HEK293 (cell line): ENCODE measurements around the gene NR1H2.

ENCODE experiments used
- CTCF ChIA-PET: fragments of 350-600 bp; formaldehyde crosslinking; extraction: SDS; loops from one replicate; lab custom pipeline; 2021; ENCODE audit warnings: antibody characterized with exemption; lab: Yijun Ruan, JAX
- POLR2A ChIA-PET: fragments of 300-600 bp; formaldehyde crosslinking; extraction: SDS; loops from one replicate; lab custom pipeline; 2020; ENCODE audit warnings: antibody characterized with exemption, inconsistent platforms; lab: Yijun Ruan, JAX
- H3K27ac ChIP-seq: fragments of 200-500 bp; sonication (Bioruptor generic); 2 replicates; pipeline ENCODE4 v1.5.1; 2014; ENCODE audit warnings: low read depth, low read length, control low read depth, inconsistent platforms; ENCODE audit errors: extremely low read depth
- H3K36me3 ChIP-seq, 2 experiments: fragments of 200-500 bp in 1 of 2; sonication (Bioruptor generic) in 1 of 2; 1 replicate in 1 of 2; 2 replicates in 1 of 2; pipeline ENCODE4 v1.5.1; 2014 to 2017; ENCODE audit warnings: inconsistent platforms in 2 of 2, low read length in 2 of 2; ENCODE audit not compliant: control insufficient read depth in 2 of 2, insufficient read depth in 1 of 2
- H3K4me1 ChIP-seq: fragments of 200-500 bp; sonication (Bioruptor generic); 2 replicates; pipeline ENCODE4 v1.5.1; 2014; ENCODE audit warnings: mild to moderate bottlenecking, low read length, inconsistent platforms; ENCODE audit not compliant: control insufficient read depth, insufficient read depth
- H3K4me3 ChIP-seq: 2 replicates; pipeline ENCODE4 v1.5.1; 2011; ENCODE audit warnings: low read depth, mild to moderate bottlenecking, control low read depth, low read length, moderate library complexity
- H3K9me3 ChIP-seq: fragments of 200-500 bp; sonication (Bioruptor generic); 2 replicates; pipeline ENCODE4 v1.5.1; 2014; ENCODE audit warnings: low read depth, low read length, inconsistent platforms; ENCODE audit not compliant: control insufficient read depth, insufficient read depth
- KLF1 ChIP-seq: fragments of 450-650 bp; formaldehyde crosslinking; IDR thresholded peaks from 2 replicates; pipeline ENCODE4 v1.5.1; 2016; ENCODE audit warnings: missing biosample characterization, missing genetic modification characterization
- SCRT2 ChIP-seq: fragments of 450-650 bp; formaldehyde crosslinking; IDR thresholded peaks from 2 replicates; pipeline ENCODE4 v1.5.1; 2016; ENCODE audit warnings: missing biosample characterization, missing genetic modification characterization
- SP2 ChIP-seq: fragments of 450-650 bp; formaldehyde crosslinking; IDR thresholded peaks from 2 replicates; pipeline ENCODE4 v1.5.1; 2016; ENCODE audit warnings: missing biosample characterization, missing genetic modification characterization
- TCF7L2 ChIP-seq: IDR thresholded peaks from 2 replicates; pipeline ENCODE4 v1.6.1; 2011; ENCODE audit warnings: low read depth, mild to moderate bottlenecking, inconsistent platforms, low read length, moderate library complexity, borderline replicate concordance
- ZFHX2 ChIP-seq: fragments of 450-650 bp; formaldehyde crosslinking; conservative IDR thresholded peaks from 2 replicates; pipeline ENCODE4 v1.5.1; 2016; ENCODE audit warnings: missing biosample characterization, missing genetic modification characterization
- ZFP69B ChIP-seq: fragments of 450-650 bp; formaldehyde crosslinking; IDR thresholded peaks from 2 replicates; pipeline ENCODE4 v1.5.1; 2016; ENCODE audit warnings: missing biosample characterization, missing genetic modification characterization
- ZNF10 ChIP-seq: fragments of 450-650 bp; formaldehyde crosslinking; IDR thresholded peaks from 2 replicates; pipeline ENCODE4 v1.5.1; 2017; ENCODE audit warnings: missing biosample characterization, missing genetic modification characterization
- ZNF2 ChIP-seq: fragments of 450-650 bp; formaldehyde crosslinking; IDR thresholded peaks from 2 replicates; pipeline ENCODE4 v1.5.1; 2016; ENCODE audit warnings: missing biosample characterization, missing genetic modification characterization
- ZNF214 ChIP-seq: fragments of 450-650 bp; formaldehyde crosslinking; IDR thresholded peaks from 2 replicates; pipeline ENCODE4 v1.5.1; 2017; ENCODE audit warnings: missing biosample characterization, mild to moderate bottlenecking, missing genetic modification characterization, borderline replicate concordance
- ZSCAN23 ChIP-seq: fragments of 450-650 bp; formaldehyde crosslinking; IDR thresholded peaks from 2 replicates; pipeline ENCODE4 v1.5.1; 2016; ENCODE audit warnings: missing biosample characterization, missing genetic modification characterization
- TF ChIP-seq, protein P1 (sequence below): fragments of 450-650 bp; formaldehyde crosslinking; IDR thresholded peaks from 2 replicates; pipeline ENCODE4 v1.5.1; 2016; ENCODE audit warnings: missing biosample characterization, missing genetic modification characterization
- TF ChIP-seq, protein P2 (sequence below): fragments of 450-650 bp; formaldehyde crosslinking; IDR thresholded peaks from 2 replicates; pipeline ENCODE4 v1.5.1; 2016; ENCODE audit warnings: missing biosample characterization, missing genetic modification characterization

The NR1H2 gene

GRCh38 chr19:50380137-50380536 is 3.9 kb downstream of the NR1H2 start:
- peaks cover 7 to 52% of the 10 kb centered on the region in 2 experiments; a peak in 2 of 3 replicates for H3K36me3 ChIP-seq

GRCh38 chr19:50380751-50381151 is 4.5 kb downstream of the NR1H2 start:
- no peak overlapping the region for H3K4me3 ChIP-seq
- H3K4me1 ChIP-seq = 0 out of 2 replicates have a peak, but pooled peaks cover 2% of the 10 kb centered on the region
- H3K27ac ChIP-seq = no peak overlapping the region
- TF ChIP-seq ZNF2 (tag by site-specific recombination) (no peak), SCRT2 (tag by site-specific recombination) (no peak), SP2 (tag by site-specific recombination) (no peak)
- ChIA-PET POLR2A (no interaction called here), CTCF (no interaction called here)
- H3K36me3 ChIP-seq = peaks cover 11 to 53% of the 10 kb centered on the region in 2 experiments
- H3K9me3 ChIP-seq = no peaks in the 10 kb centered on the region

More at GRCh38 chr19:50380137-50380536, 3.9 kb downstream of the NR1H2 start:
- ChIA-PET POLR2A (no interaction called here), CTCF (interaction anchor here (0.7 kb wide), 1 partner anchor 125 kb away, joined by 4 read pairs; no protein-coding TSS in a partner anchor)
- Histone ChIP-seq H3K9me3 (no peaks in the 10 kb centered on the region), H3K27ac (no peak overlapping the region), H3K4me1 (0 out of 2 replicates have a peak, but pooled peaks cover 2% of the 10 kb centered on the region), H3K4me3 (no peak overlapping the region)
- TF ChIP-seq ZFHX2 (tag by site-specific recombination) (peak; percentile 70), TCF7L2 (no peak)

DNA sequence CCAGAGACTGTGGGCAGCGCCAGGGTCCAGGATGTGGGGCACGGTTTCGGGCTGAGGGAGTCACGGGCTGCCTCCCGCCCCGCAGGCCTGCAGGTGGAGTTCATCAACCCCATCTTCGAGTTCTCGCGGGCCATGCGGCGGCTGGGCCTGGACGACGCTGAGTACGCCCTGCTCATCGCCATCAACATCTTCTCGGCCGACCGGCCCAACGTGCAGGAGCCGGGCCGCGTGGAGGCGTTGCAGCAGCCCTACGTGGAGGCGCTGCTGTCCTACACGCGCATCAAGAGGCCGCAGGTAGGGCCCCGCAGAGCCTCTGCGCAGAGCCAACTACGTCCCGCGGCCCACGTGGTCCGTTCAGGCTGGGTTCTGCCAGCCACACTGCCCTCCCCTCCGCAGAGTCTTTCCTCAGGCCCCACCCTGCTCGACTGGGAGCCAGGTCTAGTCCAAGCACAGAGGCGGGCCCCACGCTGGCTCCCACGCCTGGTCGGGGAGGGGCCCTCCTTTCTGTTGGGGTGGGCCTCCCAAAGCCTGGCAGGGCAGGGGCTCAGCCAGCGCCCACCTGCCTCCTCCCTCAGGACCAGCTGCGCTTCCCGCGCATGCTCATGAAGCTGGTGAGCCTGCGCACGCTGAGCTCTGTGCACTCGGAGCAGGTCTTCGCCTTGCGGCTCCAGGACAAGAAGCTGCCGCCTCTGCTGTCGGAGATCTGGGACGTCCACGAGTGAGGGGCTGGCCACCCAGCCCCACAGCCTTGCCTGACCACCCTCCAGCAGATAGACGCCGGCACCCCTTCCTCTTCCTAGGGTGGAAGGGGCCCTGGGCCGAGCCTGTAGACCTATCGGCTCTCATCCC is 5.8 kb downstream of the NR1H2 start:
- TF ChIP-seq ZNF10 (peak; percentile 38; the same call in 1 of the 2 replicates), ZFP69B (tag by site-specific recombination) (peak; percentile 62; the same call in 1 of the 2 replicates), ZNF214 (tag by site-specific recombination) (no peak), KLF1 (peak; percentile 41; the same call in 1 of the 2 replicates), ZSCAN23 (tag by site-specific recombination) (no peak)
- TF ChIP-seq, protein P1, sequence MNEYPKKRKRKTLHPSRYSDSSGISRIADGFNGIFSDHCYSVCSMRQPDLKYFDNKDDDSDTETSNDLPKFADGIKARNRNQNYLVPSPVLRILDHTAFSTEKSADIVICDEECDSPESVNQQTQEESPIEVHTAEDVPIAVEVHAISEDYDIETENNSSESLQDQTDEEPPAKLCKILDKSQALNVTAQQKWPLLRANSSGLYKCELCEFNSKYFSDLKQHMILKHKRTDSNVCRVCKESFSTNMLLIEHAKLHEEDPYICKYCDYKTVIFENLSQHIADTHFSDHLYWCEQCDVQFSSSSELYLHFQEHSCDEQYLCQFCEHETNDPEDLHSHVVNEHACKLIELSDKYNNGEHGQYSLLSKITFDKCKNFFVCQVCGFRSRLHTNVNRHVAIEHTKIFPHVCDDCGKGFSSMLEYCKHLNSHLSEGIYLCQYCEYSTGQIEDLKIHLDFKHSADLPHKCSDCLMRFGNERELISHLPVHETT (tag by site-specific recombination) = no peak
- TF ChIP-seq, protein P2, sequence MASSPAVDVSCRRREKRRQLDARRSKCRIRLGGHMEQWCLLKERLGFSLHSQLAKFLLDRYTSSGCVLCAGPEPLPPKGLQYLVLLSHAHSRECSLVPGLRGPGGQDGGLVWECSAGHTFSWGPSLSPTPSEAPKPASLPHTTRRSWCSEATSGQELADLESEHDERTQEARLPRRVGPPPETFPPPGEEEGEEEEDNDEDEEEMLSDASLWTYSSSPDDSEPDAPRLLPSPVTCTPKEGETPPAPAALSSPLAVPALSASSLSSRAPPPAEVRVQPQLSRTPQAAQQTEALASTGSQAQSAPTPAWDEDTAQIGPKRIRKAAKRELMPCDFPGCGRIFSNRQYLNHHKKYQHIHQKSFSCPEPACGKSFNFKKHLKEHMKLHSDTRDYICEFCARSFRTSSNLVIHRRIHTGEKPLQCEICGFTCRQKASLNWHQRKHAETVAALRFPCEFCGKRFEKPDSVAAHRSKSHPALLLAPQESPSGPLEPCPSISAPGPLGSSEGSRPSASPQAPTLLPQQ (tag by site-specific recombination) = peak; percentile 59; the same call in 1 of the 2 replicates
- Histone ChIP-seq H3K4me1 (0 out of 2 replicates have a peak, but pooled peaks cover 2% of the 10 kb centered on the region), H3K27ac (no peak overlapping the region), H3K9me3 (no peaks in the 10 kb centered on the region), H3K4me3 (no peak overlapping the region), H3K36me3 (peaks cover 16 to 66% of the 10 kb centered on the region in 2 experiments)
- CTCF ChIA-PET = interaction anchor here (0.5 kb wide), 1 partner anchor 340 kb away, joined by 4 read pairs; no protein-coding TSS in a partner anchor
- POLR2A ChIA-PET = no interaction called here
